IMR-90 (cell line): ENCODE results near the gene PAN2. TPM values are rescaled to one million over a fixed set of nuclear protein-coding genes. Genes with fewer than 3 reads are reported as not detected.
A peak's percentile ranks its signal among the peaks of the same experiment; 100 is the strongest.
"Not testable (repeated sequence)": the region's sequence is repeated elsewhere in the genome, so short reads cannot be mapped to it uniquely, and the experiment has no call there.

Source experiments
- ATAC-seq: fragments of 200-7000 bp; cut with Tn5 transposase; 2 replicates; pipeline ENCODE4 v1.9.1; 2020; ENCODE audit warnings: low read depth, mild to moderate bottlenecking, moderate library complexity
- BruUV-seq: library from RNA; stranded (reverse); fragments of 400-500 nt; replicated peaks from 2 replicates; lab custom pipeline; 2021; lab: Mats Ljungman, UMichigan
- CTCF ChIA-PET: fragments of 300-600 bp; formaldehyde crosslinking; extraction: SDS; loops from one replicate; lab custom pipeline; 2021; ENCODE audit warnings: antibody characterized with exemption; lab: Yijun Ruan, JAX
- POLR2A ChIA-PET: fragments of 300-600 bp; sonication (Branson Sonifier 250); formaldehyde crosslinking; loops from one replicate; lab custom pipeline; 2022; ENCODE audit warnings: antibody characterized with exemption; ENCODE audit not compliant: unreplicated experiment; lab: Charles Lee
- DNase-seq: peaks from one replicate; pipeline ENCODE4 v3.0.0; 2013
- H2AFZ ChIP-seq: replicated peaks from 2 replicates; pipeline ENCODE3; 2013; ENCODE audit warnings: low read length, mild to moderate bottlenecking; ENCODE audit not compliant: poor library complexity
- H2AK5ac ChIP-seq: 2 replicates; pipeline ENCODE4 v1.6.1; 2013; ENCODE audit warnings: low read depth, low read length, inconsistent platforms
- H2AK9ac ChIP-seq: replicated peaks from 2 replicates; pipeline ENCODE3; 2013; ENCODE audit warnings: mild to moderate bottlenecking, low read depth, low read length, moderate library complexity; ENCODE audit not compliant: poor library complexity
- H2BK120ac ChIP-seq: 2 replicates; pipeline ENCODE4 v1.6.1; 2013; ENCODE audit warnings: low read depth, low read length, inconsistent platforms
- H2BK15ac ChIP-seq: 3 replicates; pipeline ENCODE4 v1.6.1; 2013; ENCODE audit warnings: low read depth, low read length, inconsistent platforms
- H2BK20ac ChIP-seq: 2 replicates; pipeline ENCODE4 v1.6.1; 2013; ENCODE audit warnings: low read depth, mild to moderate bottlenecking, inconsistent platforms, low read length, moderate library complexity
- H2BK5ac ChIP-seq: 2 replicates; pipeline ENCODE4 v1.6.1; 2013; ENCODE audit warnings: mild to moderate bottlenecking, low read depth, low read length, inconsistent platforms; ENCODE audit not compliant: poor library complexity, severe bottlenecking
- H3K14ac ChIP-seq: replicated peaks from 2 replicates; pipeline ENCODE4 v1.6.1; 2013; ENCODE audit warnings: low read depth, low read length, inconsistent platforms
- H3K18ac ChIP-seq: 2 replicates; pipeline ENCODE4 v1.6.1; 2013; ENCODE audit warnings: low read depth, low read length, control low read depth
- H3K23ac ChIP-seq: 2 replicates; pipeline ENCODE4 v1.6.1; 2013; ENCODE audit warnings: low read depth, low read length, inconsistent platforms
- H3K27ac ChIP-seq: 2 replicates; pipeline ENCODE4 v1.5.1; 2013; ENCODE audit warnings: mild to moderate bottlenecking, control low read depth, low read length; ENCODE audit not compliant: insufficient read depth
- H3K27me3 ChIP-seq: 2 replicates; pipeline ENCODE4 v1.6.1; 2013; ENCODE audit warnings: low read length; ENCODE audit not compliant: control insufficient read depth, insufficient read depth
- H3K36me3 ChIP-seq: 2 replicates; pipeline ENCODE4 v1.6.1; 2013; ENCODE audit warnings: low read length, mixed read lengths; ENCODE audit not compliant: control insufficient read depth, insufficient read depth
- H3K4ac ChIP-seq: 2 replicates; pipeline ENCODE4 v1.6.1; 2013; ENCODE audit warnings: low read depth, low read length, inconsistent platforms
- H3K4me1 ChIP-seq: 2 replicates; pipeline ENCODE4 v1.6.1; 2013; ENCODE audit warnings: low read length, mixed read lengths; ENCODE audit not compliant: control insufficient read depth, insufficient read depth
- H3K4me2 ChIP-seq: 2 replicates; pipeline ENCODE4 v1.6.1; 2013; ENCODE audit warnings: low read depth, mild to moderate bottlenecking, control low read depth, low read length, moderate library complexity
- H3K4me3 ChIP-seq: 2 replicates; pipeline ENCODE4 v1.5.1; 2013; ENCODE audit warnings: low read depth, mild to moderate bottlenecking, control low read depth, low read length, moderate library complexity; ENCODE audit not compliant: insufficient read depth
- H3K56ac ChIP-seq: 2 replicates; pipeline ENCODE4 v1.6.1; 2013; ENCODE audit warnings: low read length, inconsistent platforms; ENCODE audit not compliant: insufficient read depth; ENCODE audit errors: extremely low read depth
- H3K79me1 ChIP-seq, 2 experiments: 2 replicates each; pipeline ENCODE4 v1.6.1; 2013; ENCODE audit warnings: low read length in 2 of 2, inconsistent platforms in 1 of 2, low read depth in 1 of 2
- H3K9ac ChIP-seq: 2 replicates; pipeline ENCODE4 v1.6.1; 2013; ENCODE audit warnings: low read depth, low read length, control low read depth
- H3K9me1 ChIP-seq: 2 replicates; pipeline ENCODE4 v1.6.1; 2013; ENCODE audit warnings: low read length, inconsistent platforms; ENCODE audit not compliant: insufficient read depth
- H3K9me3 ChIP-seq: 2 replicates; pipeline ENCODE4 v1.6.1; 2013; ENCODE audit warnings: low read length; ENCODE audit not compliant: control insufficient read depth, insufficient read depth
- H4K20me1 ChIP-seq: 2 replicates; pipeline ENCODE4 v1.6.1; 2013; ENCODE audit warnings: low read length, inconsistent platforms; ENCODE audit not compliant: insufficient read depth
- H4K5ac ChIP-seq: 2 replicates; pipeline ENCODE4 v1.6.1; 2013; ENCODE audit warnings: mild to moderate bottlenecking, low read depth, low read length, control low read depth
- H4K8ac ChIP-seq, 2 experiments: 2 replicates each; pipeline ENCODE4 v1.6.1; 2013; ENCODE audit warnings: low read depth in 2 of 2, low read length in 2 of 2, control low read depth in 1 of 2, inconsistent platforms in 1 of 2
- H4K91ac ChIP-seq: 2 replicates; pipeline ENCODE4 v1.6.1; 2013; ENCODE audit warnings: low read depth, low read length, inconsistent platforms; ENCODE audit not compliant: insufficient read depth
- CEBPB ChIP-seq: IDR thresholded peaks from 2 replicates; pipeline ENCODE4 v1.6.1; 2012; ENCODE audit warnings: low read depth, low read length, improper control_type of control experiment
- WGBS, 2 experiments: methylation state at CpG; one replicate each; pipeline versions ENCODE4 v1.1.5 to v1.1.7; 2013; ENCODE audit warnings: missing lambda C conversion rate in 2 of 2; ENCODE audit not compliant: insufficient read length in 1 of 2; ENCODE audit errors: extremely low coverage in 2 of 2; 5-methylcytosine and 5-hydroxymethylcytosine counted together
- dilution Hi-C: fragments of 300-500 bp; cut with HindIII; formaldehyde crosslinking; loops from one replicate; pipeline ENCODE4 v1.14.3; 2018; ENCODE audit warnings: low sequenced_read_pairs; ENCODE audit not compliant: unreplicated experiment
- in situ Hi-C: fragments of 300-500 bp; cut with MboI; formaldehyde crosslinking; loops from 3 replicates; pipeline ENCODE4 v1.14.3; 2019; ENCODE audit warnings: low sequenced_read_pairs, inconsistent platforms, mixed read lengths
- intact Hi-C: fragments of 100-400 bp; cut with micrococcal nuclease; formaldehyde crosslinking; loops from 2 replicates; pipeline ENCODE4 v1.10.0; 2022
- polyA plus RNA-seq, 3 experiments: library from polyadenylated mRNA; depleted of rRNA; stranded (reverse); fragments of >200 nt; gene quantifications; 2 replicates each; pipeline ENCODE4 v1.2.3, GENCODE V29; 2012; ENCODE audit warnings: low replicate concordance in 1 of 3
- total RNA-seq: library from RNA; depleted of rRNA; stranded (reverse); fragments of >200 nt; gene quantifications from 2 replicates; pipeline ENCODE4 v1.2.3, GENCODE V29; 2012

Gene PAN2
- total and polyA plus RNA-seq, 2 of the 4 experiments (the other 2 are of a cell fraction) = 9.7 to 20.2 TPM

DNA sequence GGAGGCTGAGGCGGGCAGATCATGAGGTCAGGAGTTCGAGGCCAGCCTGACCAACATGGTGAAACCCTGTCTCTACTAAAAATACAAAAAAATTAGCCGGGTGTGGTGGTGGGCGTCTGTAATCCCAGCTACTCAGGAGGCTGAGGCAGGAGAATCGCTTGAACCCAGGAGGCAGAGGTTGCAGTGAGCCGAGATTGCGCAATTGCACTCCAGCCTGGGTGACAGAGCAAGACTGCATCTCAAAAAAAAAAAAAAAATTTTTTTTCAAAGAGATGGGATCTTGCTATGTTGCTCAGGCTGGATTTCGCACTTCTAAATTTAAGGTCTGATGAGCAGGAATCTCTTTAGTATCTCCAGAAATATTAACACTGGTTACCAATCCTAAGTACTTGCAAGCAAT lies 12.2 kb downstream of the PAN2 start:
- H3K14ac ChIP-seq, H2BK120ac ChIP-seq, BruUV-seq, H2BK5ac ChIP-seq, H2BK15ac ChIP-seq, H3K23ac ChIP-seq, H3K9me3 ChIP-seq, DNase-seq, in situ Hi-C loops, H4K8ac ChIP-seq, CTCF ChIA-PET, ATAC-seq, H2AFZ ChIP-seq, H3K56ac ChIP-seq, H2BK20ac ChIP-seq, H3K4me3 ChIP-seq, H3K4me2 ChIP-seq, H3K9ac ChIP-seq, H3K4ac ChIP-seq, dilution Hi-C loops, H3K18ac ChIP-seq, H3K79me1 ChIP-seq, H3K4me1 ChIP-seq, H3K27ac ChIP-seq, H3K27me3 ChIP-seq, H4K91ac ChIP-seq, intact Hi-C loops, H2AK9ac ChIP-seq, H2AK5ac ChIP-seq, H4K5ac ChIP-seq, H4K20me1 ChIP-seq, H3K9me1 ChIP-seq: not testable (repeated sequence)
- POLR2A ChIA-PET = interaction anchor here (0.7 kb wide), 1 partner anchor 100 kb away, joined by 5 read pairs; the partner anchor contains the start of gene RNF41
- peak; percentile 21; the same call in 1 of the 2 replicates for TF ChIP-seq CEBPB
- 100% methylated on average over 1 of the region's 8 CpGs; no CpG with 5 or more reads in 1 of the 2 experiments for WGBS, 2 experiments
- H3K36me3 ChIP-seq = peaks cover 33% of the 10 kb centered on the region
